ENCODE results near the gene CCDC91. TPM values are rescaled to one million over a fixed set of nuclear protein-coding genes. Genes with fewer than 3 reads are reported as not detected.

Gene CCDC91
- total RNA-seq, 6 donors from 2014 or later = 27.7 to 77.5 (median 30.2) TPM

GRCh38 chr12:28149279-28149678, 41.0 kb upstream of the CCDC91 start:
- WGBS, 2 donors = 81 to 83% methylated on average over 3 of the region's 3 CpGs
- no peaks in the 10 kb centered on the region for H3K27me3 ChIP-seq
- ATAC-seq (ENCODE audit: low FRiP score in 2 of 2) (no peak), DNase-seq (no peak)
- TF ChIP-seq POLR2A (IDR thresholded peaks at IDR 0.05) (no peak), CTCF (IDR thresholded peaks at IDR 0.05) (no peak), POLR2AphosphoS5 (IDR thresholded peaks at IDR 0.05) (no peak), EP300 (IDR thresholded peaks at IDR 0.05) (no peak)
- H3K36me3 ChIP-seq = no peaks in the 10 kb centered on the region
- no peaks in the 10 kb centered on the region for H3K4me1 ChIP-seq
- no peak overlapping the region for H3K4me3 ChIP-seq
- no peak overlapping the region for H3K27ac ChIP-seq
- H3K9me3 ChIP-seq = no peaks in the 10 kb centered on the region

- DNase-seq = no peak
- WGBS, 2 donors = 58 to 63% methylated on average over 1 of the region's 1 CpG
- Histone ChIP-seq H3K4me1 (no peaks in the 10 kb centered on the region), H3K27me3 (no peaks in the 10 kb centered on the region), H3K36me3 (no peaks in the 10 kb centered on the region), H3K4me3 (no peak overlapping the region), H3K27ac (no peak overlapping the region), H3K9me3 (no peaks in the 10 kb centered on the region)
- TF ChIP-seq POLR2A (IDR thresholded peaks at IDR 0.05) (no peak), EP300 (IDR thresholded peaks at IDR 0.05) (no peak), CTCF (IDR thresholded peaks at IDR 0.05) (no peak)
- no peak for ATAC-seq (ENCODE audit: low FRiP score in 2 of 2)
Observed at GRCh38 chr12:28156362-28156761, 33.9 kb upstream of the CCDC91 start.

- TF ChIP-seq POLR2AphosphoS5 (IDR thresholded peaks at IDR 0.05) = no peak
- no peak for TF ChIP-seq POLR2A (IDR thresholded peaks at IDR 0.05)
- TF ChIP-seq EP300 (IDR thresholded peaks at IDR 0.05) = no peak
- TF ChIP-seq CTCF (IDR thresholded peaks at IDR 0.05) = no peak
- 55 to 71% methylated on average over 7 of the region's 7 CpGs for WGBS, 2 donors
- ATAC-seq (ENCODE audit: low FRiP score in 2 of 2) (no peak), DNase-seq (no peak)
- H3K4me3 ChIP-seq = no peak overlapping the region
- no peak overlapping the region for H3K27ac ChIP-seq
- no peaks in the 10 kb centered on the region for H3K4me1 ChIP-seq
- no peaks in the 10 kb centered on the region for H3K27me3 ChIP-seq
- H3K9me3 ChIP-seq = no peaks in the 10 kb centered on the region
- H3K36me3 ChIP-seq = no peaks in the 10 kb centered on the region
Observed at GRCh38 chr12:28156804-28157203, 33.5 kb upstream of the CCDC91 start.

- no peaks in the 10 kb centered on the region for H3K27me3 ChIP-seq
- no peak for ATAC-seq (ENCODE audit: low FRiP score in 2 of 2)
- WGBS, 2 donors = 89 to 90% methylated on average over 5 of the region's 5 CpGs
Observed at GRCh38 chr12:28158353-28158752, 31.9 kb upstream of the CCDC91 start.

More at GRCh38 chr12:28158353-28158752, 31.9 kb upstream of the CCDC91 start:
- TF ChIP-seq POLR2AphosphoS5 (IDR thresholded peaks at IDR 0.05) (no peak), EP300 (IDR thresholded peaks at IDR 0.05) (no peak), POLR2A (IDR thresholded peaks at IDR 0.05) (no peak), CTCF (IDR thresholded peaks at IDR 0.05) (no peak)
- DNase-seq = no peak
- Histone ChIP-seq H3K27ac (no peak overlapping the region), H3K4me3 (no peak overlapping the region), H3K36me3 (no peaks in the 10 kb centered on the region), H3K9me3 (no peaks in the 10 kb centered on the region), H3K4me1 (no peaks in the 10 kb centered on the region)
